Panc1 (cell line): ENCODE measurements around the gene GRID2.

ENCODE experiments used
- TCF7L2 ChIP-seq: IDR thresholded peaks from 2 replicates; pipeline ENCODE4 v1.6.1; 2011; ENCODE audit warnings: mild to moderate bottlenecking, low read depth, low read length, inconsistent platforms
- TF ChIP-seq, protein P1 (sequence below): fragments of 450-650 bp; IDR thresholded peaks from 2 replicates; pipeline ENCODE4 v1.5.1; 2017; ENCODE audit warnings: mild to moderate bottlenecking

DNA sequence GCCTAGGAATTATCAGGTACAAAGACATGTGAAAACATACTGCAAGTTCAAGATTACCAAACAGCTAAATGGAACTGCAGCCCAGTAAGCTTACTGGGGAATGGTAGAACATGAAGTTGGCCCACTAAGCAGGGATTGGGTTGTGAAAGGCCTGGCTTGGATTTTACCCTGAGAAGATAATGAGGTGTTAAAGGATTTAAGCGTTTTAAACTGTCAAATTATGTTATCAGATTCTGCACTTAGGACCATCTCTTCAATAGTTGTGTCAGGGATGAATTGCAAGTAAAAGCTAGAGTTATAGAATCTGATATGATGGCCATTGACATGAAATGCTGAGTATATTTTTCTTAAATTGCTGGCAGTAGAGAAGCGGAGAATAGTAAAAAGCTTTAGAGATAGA lies 225.7 kb downstream of the GRID2 start:
- TF ChIP-seq, protein P1, sequence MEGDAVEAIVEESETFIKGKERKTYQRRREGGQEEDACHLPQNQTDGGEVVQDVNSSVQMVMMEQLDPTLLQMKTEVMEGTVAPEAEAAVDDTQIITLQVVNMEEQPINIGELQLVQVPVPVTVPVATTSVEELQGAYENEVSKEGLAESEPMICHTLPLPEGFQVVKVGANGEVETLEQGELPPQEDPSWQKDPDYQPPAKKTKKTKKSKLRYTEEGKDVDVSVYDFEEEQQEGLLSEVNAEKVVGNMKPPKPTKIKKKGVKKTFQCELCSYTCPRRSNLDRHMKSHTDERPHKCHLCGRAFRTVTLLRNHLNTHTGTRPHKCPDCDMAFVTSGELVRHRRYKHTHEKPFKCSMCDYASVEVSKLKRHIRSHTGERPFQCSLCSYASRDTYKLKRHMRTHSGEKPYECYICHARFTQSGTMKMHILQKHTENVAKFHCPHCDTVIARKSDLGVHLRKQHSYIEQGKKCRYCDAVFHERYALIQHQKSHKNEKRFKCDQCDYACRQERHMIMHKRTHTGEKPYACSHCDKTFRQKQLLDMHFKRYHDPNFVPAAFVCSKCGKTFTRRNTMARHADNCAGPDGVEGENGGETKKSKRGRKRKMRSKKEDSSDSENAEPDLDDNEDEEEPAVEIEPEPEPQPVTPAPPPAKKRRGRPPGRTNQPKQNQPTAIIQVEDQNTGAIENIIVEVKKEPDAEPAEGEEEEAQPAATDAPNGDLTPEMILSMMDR: no peak
- TF ChIP-seq TCF7L2: no peak
